GM04504 (cell line): ENCODE results near the gene GRID1.
"Not testable (repeated sequence)": the region's sequence is repeated elsewhere in the genome, so short reads cannot be mapped to it uniquely, and the experiment has no call there.

Experiments
- DNase-seq: peaks from one replicate; pipeline ENCODE4 v3.0.0-alpha.2; 2012; ENCODE audit warnings: low read depth

GRID1 gene

GRCh38 chr10:85863301-85864172 is 503.1 kb downstream of the GRID1 start:
- no peak for DNase-seq

DNA sequence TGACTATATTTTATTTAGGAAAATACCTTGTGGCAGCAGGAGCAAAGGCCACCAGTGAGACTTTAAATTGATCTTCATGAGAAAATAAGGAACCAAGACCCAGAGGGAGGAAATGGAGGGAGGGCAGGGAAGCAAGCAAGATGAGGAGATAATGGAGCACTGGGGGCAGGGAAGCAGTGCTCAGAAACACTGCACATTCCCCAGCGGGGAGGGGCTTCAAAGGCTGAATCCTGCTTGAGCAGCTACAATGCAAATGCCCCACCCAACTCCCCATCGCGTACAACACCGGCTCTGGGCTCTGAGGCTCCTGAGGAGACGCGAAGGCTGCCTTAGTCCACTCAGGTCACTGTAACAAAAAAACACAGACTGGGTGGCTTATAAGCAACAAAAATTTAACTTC is 503.8 kb downstream of the GRID1 start:
- DNase-seq = no peak

DNA sequence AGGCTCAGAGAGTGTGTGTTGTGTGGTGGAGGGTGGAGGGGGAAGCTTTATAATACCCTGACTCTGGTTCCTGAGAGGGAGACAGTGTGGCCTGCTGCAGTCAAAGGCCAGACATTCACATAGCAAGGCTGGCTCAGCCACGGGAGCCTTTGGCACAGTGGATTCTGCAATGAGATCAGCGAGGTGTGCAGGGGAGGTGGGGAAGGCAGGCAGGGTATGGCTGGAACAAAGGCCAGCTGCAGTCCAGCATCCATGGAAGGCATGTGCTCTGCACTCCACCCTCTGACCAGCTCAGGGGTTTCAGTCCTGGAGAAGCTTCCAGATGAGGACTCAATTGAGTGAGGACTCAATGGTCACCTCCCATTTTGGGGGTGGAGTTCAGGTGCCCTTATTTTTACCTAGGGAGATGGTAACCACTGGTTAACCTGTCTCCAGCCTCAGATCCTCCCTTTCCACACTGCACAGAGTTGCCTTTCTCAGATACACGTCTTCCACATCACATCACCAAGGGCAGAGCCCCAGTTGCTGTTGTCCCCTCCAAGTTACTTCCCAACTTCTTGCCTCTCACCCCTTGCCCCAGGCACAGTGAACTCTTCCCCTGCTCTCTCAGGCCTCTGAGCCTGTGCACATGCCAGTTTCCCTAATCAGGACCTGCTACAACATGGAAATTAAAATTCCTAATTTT is 504.9 kb downstream of the GRID1 start:
- no peak for DNase-seq

DNA sequence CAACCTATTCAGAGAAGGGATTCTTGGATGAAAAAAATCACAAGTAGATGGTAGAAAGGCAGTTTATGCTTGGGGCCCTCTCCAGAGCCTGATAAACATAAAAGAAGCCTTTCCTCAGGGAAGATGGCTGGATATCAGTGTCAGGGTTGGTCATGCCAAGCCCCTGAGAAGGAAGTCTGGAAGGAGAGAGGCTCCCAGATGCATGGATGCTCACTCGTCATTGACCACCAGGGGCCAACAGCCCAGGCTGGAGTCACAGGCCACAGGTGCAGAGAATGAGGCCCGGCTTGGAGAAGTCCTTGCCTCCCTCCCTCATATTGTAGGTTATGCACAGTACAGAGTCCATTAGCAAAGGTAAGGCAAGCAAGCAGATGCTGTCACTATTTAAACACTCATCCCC is 506.7 kb downstream of the GRID1 start:
- DNase-seq = no peak

GRCh38 chr10:85858776-85859515 is 507.6 kb downstream of the GRID1 start:
- no peak for DNase-seq

GRCh38 chr10:85857791-85858190 is 508.8 kb downstream of the GRID1 start:
- no peak for DNase-seq

DNA sequence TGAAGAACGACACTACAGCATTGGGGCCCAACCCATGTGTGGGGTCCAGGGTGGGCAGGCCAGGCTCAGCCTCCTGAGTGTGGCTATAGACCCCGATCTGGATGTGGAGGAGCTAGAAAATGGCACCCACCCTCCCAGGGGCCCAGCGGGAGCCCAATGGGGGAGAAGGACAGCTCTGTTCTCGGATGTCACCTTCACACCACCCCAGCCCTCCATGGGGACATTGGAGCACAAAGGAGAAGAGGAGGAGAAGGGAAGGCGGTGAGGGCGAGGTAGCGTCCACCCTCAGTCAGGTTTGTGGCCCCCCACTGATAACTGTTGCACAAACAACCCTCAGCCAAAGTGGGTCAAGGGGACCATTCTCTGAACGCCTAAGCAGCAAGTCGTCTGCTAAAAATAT is 509.3 kb downstream of the GRID1 start:
- DNase-seq = no peak

- no peak for DNase-seq
These were observed 514.7 kb downstream of the GRID1 start for GRCh38 chr10:85851934-85852333.

DNA sequence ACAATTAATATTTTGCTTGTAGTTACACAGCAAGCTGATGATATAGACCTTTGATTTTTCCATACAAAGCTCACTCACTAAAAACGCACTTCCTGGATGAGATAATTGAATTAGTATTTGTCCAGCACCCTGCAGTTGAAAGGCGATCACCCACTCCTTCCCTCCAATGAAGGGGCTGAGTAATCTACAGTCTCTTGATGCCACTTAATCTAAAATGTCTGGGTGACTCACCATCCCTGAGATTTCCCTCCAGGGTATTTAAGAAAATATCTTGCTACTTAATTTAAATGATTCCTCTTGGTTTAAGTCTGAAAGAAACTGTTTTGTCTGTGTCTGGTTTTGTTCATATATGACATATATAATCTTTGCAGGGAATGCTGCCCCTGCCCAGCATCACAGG is 515.3 kb downstream of the GRID1 start:
- no peak for DNase-seq

- DNase-seq = no peak
These were observed 515.9 kb downstream of the GRID1 start for GRCh38 chr10:85850736-85851135.

DNA sequence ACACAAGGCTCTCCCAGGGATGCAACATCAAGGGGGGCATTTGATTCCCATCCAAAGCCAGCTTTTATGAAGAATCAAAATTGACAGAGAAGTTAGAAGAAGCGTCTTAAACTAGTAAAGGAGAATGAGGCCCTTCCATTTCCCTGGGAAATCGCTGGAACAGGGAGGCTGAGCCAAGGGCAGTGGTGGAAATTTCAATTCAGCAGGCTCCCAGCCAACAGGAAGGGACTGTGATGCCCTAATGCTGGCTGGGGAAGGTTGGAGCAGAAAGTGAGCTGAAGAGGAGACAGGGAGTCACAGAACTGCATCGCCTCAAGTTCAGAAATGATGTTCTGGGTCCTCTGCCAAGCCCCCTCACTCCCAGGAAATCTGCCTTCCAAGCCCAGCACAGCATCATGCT is 517.3 kb downstream of the GRID1 start:
- DNase-seq = no peak

- DNase-seq = no peak
These were observed 517.8 kb downstream of the GRID1 start for GRCh38 chr10:85848756-85849155.

DNA sequence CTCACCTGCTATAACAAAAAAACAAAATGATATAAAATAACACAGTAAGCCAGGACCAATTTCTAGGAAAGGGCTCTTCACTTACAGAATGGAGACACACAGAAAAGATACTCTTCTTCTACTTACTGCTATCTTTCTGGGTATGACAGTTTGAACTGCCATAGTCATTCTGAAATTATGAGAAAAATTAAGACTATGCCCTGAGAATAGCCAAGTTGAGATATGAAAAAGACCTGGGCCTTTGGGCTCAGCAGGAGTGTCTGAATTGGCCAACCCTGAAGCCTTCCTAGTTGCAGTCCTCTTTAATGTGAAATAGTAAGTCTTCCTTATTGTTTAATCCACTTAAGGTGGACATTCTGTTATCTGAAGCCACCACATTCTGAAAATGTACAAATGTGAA is 519.5 kb downstream of the GRID1 start:
- DNase-seq = no peak

GRCh38 chr10:85838660-85839059 is 527.9 kb downstream of the GRID1 start:
- DNase-seq = not testable (repeated sequence)

DNA sequence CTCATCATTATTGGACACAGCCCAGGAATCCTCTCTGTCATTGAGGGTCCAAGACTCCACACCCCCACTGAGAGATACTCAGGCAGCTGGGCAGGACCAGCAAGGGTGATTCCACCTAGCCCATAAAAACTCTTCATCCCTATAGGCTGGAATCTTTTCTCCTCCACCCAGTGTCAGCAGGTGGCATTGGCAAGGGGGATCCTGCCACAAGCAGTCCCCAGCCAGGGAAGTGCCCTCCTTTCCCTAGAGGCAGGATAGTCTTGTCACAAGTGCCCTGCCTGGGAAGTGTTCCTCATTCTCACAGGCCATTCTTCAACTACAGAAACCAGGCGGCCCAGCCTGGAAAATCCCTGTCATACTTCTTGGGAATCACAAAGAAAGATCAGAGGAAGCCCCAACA is 533.6 kb downstream of the GRID1 start:
- no peak for DNase-seq

DNA sequence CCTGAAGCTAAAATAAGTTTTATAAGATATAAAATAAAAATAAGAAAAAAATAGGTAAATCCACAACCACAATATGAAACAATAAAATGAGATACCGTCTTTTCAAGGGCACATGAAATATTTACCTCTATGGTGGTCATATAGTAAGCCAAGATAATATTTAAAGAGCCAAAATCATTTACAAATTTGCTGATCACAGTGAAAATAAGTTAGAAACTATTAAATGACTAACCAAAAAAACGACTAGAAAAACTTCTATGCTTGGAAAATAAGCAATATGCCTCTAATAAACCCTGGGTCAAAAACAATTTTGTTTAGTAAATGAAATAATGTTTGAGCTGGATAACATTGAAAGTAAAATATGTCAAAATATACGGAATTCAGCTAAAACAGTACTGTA is 535.2 kb downstream of the GRID1 start:
- DNase-seq = no peak

DNA sequence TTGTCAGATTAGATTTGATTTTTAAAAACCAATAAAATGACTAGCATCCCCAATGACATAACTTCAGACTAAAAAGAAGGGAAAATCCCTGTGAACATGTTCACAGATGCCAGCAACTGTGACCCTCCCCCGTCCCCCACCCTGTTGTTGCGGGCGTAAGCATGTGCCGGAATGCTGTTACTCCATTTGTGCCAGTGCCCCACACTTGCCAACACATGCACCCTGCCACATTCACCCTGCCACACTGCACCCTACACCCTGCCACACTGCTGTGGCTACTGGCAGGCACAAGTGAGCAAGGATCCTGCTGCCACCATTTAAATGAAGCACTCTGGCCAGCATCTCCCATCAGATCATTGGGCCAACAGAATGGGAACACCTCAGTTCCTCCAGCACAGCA is 540.2 kb downstream of the GRID1 start:
- no peak for DNase-seq

GRCh38 chr10:85811405-85811804 is 555.2 kb downstream of the GRID1 start:
- DNase-seq = no peak

DNA sequence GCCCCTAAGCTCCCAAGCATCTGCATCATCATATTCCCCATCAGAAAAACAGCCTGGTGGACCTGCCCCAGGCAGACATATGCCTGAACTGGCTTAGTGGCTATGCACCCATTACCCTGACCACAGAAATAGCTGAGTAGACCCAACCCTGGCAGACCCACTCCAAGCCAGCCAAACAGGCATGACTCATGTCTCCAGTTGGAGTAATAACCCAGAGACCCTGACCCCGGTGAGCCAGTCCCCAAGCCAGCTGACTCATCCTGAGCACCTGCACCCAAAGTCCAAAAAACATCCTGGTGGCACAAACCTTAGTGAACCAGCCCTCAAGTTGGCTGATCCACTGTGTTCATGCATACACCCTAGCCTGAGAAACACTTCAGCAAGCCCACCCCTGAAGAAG is 555.9 kb downstream of the GRID1 start:
- DNase-seq = no peak

GRCh38 chr10:85795460-85795859 is 571.1 kb downstream of the GRID1 start:
- DNase-seq = no peak

GRCh38 chr10:85794553-85794952 is 572.0 kb downstream of the GRID1 start:
- no peak for DNase-seq

GRCh38 chr10:85792533-85792858 is 574.1 kb downstream of the GRID1 start:
- no peak for DNase-seq
